ENCODE measurements around the gene SORCS2. TPM values are rescaled to one million over a fixed set of nuclear protein-coding genes. Genes with fewer than 3 reads are reported as not detected.
A peak's percentile ranks its signal among the peaks of the same experiment; 100 is the strongest.

The SORCS2 gene
- total and polyA plus RNA-seq, 2 of the 13 experiments (the other 11 are each of a cell fraction or from before 2014, with no cell fraction given): 0.82 to 1.0 TPM

GRCh38 chr4:7678318-7678852 lies 486.0 kb downstream of the SORCS2 start:
- Histone ChIP-seq H3K79me2 (ENCODE audit: insufficient read depth, low read length) (no peaks in the 10 kb centered on the region), H2AFZ (ENCODE audit: low read length) (no peak overlapping the region), H3K36me3 (replicated peaks in 1 of 2; ENCODE audit: control insufficient read depth in 1 of 2, insufficient read depth in 2 of 2, low read length in 2 of 2) (no peaks in the 10 kb centered on the region), H3K9ac (ENCODE audit: insufficient read depth, low read depth, low read length) (no peak overlapping the region), H3K27ac (ENCODE audit: extremely low read length, insufficient read depth, low read length) (no peak overlapping the region), H3K4me2 (ENCODE audit: low read depth, low read length) (no peak overlapping the region), H3K9me3 (ENCODE audit: low read length) (peaks cover 12% of the 10 kb centered on the region), H3K27me3 (ENCODE audit: control insufficient read depth in 1 of 2, insufficient read depth in 2 of 2, low read length in 2 of 2) (no peaks in the 10 kb centered on the region), H4K20me1 (ENCODE audit: insufficient read depth, low read length) (no peaks in the 10 kb centered on the region), H3K4me1 (ENCODE audit: insufficient read depth, low read length) (peaks cover 28% of the 10 kb centered on the region), H3K4me3 (replicated peaks in 1 of 3; ENCODE audit: insufficient read depth in 1 of 3, low read depth in 2 of 3, low read length in 3 of 3) (no peak overlapping the region)
- intact Hi-C loops (cut with micrococcal nuclease; ENCODE audit: unreplicated experiment): no loop called here
- FAIRE-seq (no peak), DNase-seq (ENCODE audit: low spot score) (no peak), ATAC-seq (no peak)
- POLR2A ChIA-PET: no interaction called here
- in situ Hi-C loops (cut with HindIII; ENCODE audit: extremely low pct_ligation_motif_present, low pct_unique_long_range_greater_than_20kb): no loop called here
- CTCF ChIA-PET (ENCODE audit: low intra/inter-chr PET ratio, low total read pairs): no interaction called here
- no TSS peak for BruUV-seq (replicated peaks)
- 83% methylated on average over 4 of the region's 9 CpGs for WGBS (ENCODE audit: low lambda C conversion rate)
- no peak for TF ChIP-seq PRMT3 (CRISPR knock-in tag; IDR thresholded peaks at IDR 0.05; ENCODE audit: borderline replicate concordance, low read depth)
- TF ChIP-seq ZNF768 (CRISPR knock-in tag; IDR thresholded peaks at IDR 0.05): peak; percentile 91
- no peak for TF ChIP-seq AKAP8 (CRISPR knock-in tag; IDR thresholded peaks at IDR 0.05)
- no peak for TF ChIP-seq ZNF235 (CRISPR knock-in tag; IDR thresholded peaks at IDR 0.05; ENCODE audit: borderline replicate concordance)
- no peak for TF ChIP-seq ZNF704 (CRISPR knock-in tag; IDR thresholded peaks at IDR 0.05; ENCODE audit: borderline replicate concordance)
- TF ChIP-seq EZH2 (conservative IDR thresholded peaks at IDR 0.05; ENCODE audit: low read depth, low read length): no peak
- TF ChIP-seq NFRKB (IDR thresholded peaks at IDR 0.05): no peak
- no peak for TF ChIP-seq CBFB (CRISPR knock-in tag; IDR thresholded peaks at IDR 0.05)
